Smooth muscle cell (in vitro differentiated cells): Measurements from ENCODE around the gene CDON. TPM values are rescaled to one million over a fixed set of nuclear protein-coding genes. Genes with fewer than 3 reads are reported as not detected.

Experiments
- polyA plus RNA-seq: library from polyadenylated mRNA; unstranded; fragments of >200 nt; fragmentation: Nextera tagmentation; extraction: Ambion mirVana; gene quantifications from 2 replicates; pipeline ENCODE4 v1.2.1, GENCODE V29; 2016
- total RNA-seq: library from RNA; depleted of rRNA; stranded (reverse); fragments of >200 nt; gene quantifications from 2 replicates; pipeline ENCODE4 v1.2.3, GENCODE V29; 2014

Gene CDON
- total and polyA plus RNA-seq, 2 experiments from 2014 or later = 1.6 to 14.8 TPM

Other genes starting within 250 kb of the CDON start
- not detected in 2 replicates for gene PATE4, start 229.6 kb downstream of the CDON start, total RNA-seq
- gene PATE4, start 229.6 kb downstream of the CDON start, polyA plus RNA-seq = not detected in 2 replicates
- 2.3 and 6.4 TPM in 2 replicates for gene HYLS1, start 175.2 kb downstream of the CDON start, total RNA-seq
- 2.6 and 4.1 TPM in 2 replicates for gene HYLS1, start 175.2 kb downstream of the CDON start, polyA plus RNA-seq
- gene PUS3, start 159.7 kb downstream of the CDON start, total RNA-seq = 10.9 and 20.3 TPM in 2 replicates
- gene PUS3, start 159.7 kb downstream of the CDON start, polyA plus RNA-seq = 9.9 and 12.2 TPM in 2 replicates
- gene DDX25, start 158.4 kb downstream of the CDON start, total RNA-seq = 0.09 TPM in 1 of 2 replicates, not detected in the other
- 0.12 TPM in 1 of 2 replicates, not detected in the other for gene DDX25, start 158.4 kb downstream of the CDON start, polyA plus RNA-seq
- gene VSIG10L2, start 116.8 kb downstream of the CDON start, total RNA-seq = not detected in 2 replicates
- gene VSIG10L2, start 116.8 kb downstream of the CDON start, polyA plus RNA-seq = not detected in 2 replicates
- gene RPUSD4, start 148.8 kb upstream of the CDON start, total RNA-seq = 11.1 and 34.1 TPM in 2 replicates
- gene RPUSD4, start 148.8 kb upstream of the CDON start, polyA plus RNA-seq = 7.6 and 8.6 TPM in 2 replicates
- 14.3 and 32.1 TPM in 2 replicates for gene FAM118B, start 148.9 kb upstream of the CDON start, total RNA-seq
- 26.1 and 31.6 TPM in 2 replicates for gene FAM118B, start 148.9 kb upstream of the CDON start, polyA plus RNA-seq
- 104 and 115 TPM in 2 replicates for gene SRPRA, start 206.0 kb upstream of the CDON start, total RNA-seq
- 106 and 108 TPM in 2 replicates for gene SRPRA, start 206.0 kb upstream of the CDON start, polyA plus RNA-seq
- 8.1 and 18.6 TPM in 2 replicates for gene FOXRED1, start 206.3 kb upstream of the CDON start, total RNA-seq
- 22.1 and 27.9 TPM in 2 replicates for gene FOXRED1, start 206.3 kb upstream of the CDON start, polyA plus RNA-seq
- 3.5 and 3.7 TPM in 2 replicates for gene TIRAP, start 220.2 kb upstream of the CDON start, total RNA-seq
- 2.9 and 5.1 TPM in 2 replicates for gene TIRAP, start 220.2 kb upstream of the CDON start, polyA plus RNA-seq
- 8.9 and 19.0 TPM in 2 replicates for gene DCPS, start 241.2 kb upstream of the CDON start, total RNA-seq
- 25.4 and 34.1 TPM in 2 replicates for gene DCPS, start 241.2 kb upstream of the CDON start, polyA plus RNA-seq